ENCODE results near the gene CTSE. TPM values are rescaled to one million over a fixed set of nuclear protein-coding genes. Genes with fewer than 3 reads are reported as not detected.

The CTSE gene
- total RNA-seq, 2 donors from 2014 or later = 0.15 to 0.42 TPM

GRCh38 chr1:205983925-205984725 is 39.6 kb downstream of the CTSE start:
- no peak overlapping the region for H3K27ac ChIP-seq (ENCODE audit: low read depth, low read length)
- peak; percentile 90 for TF ChIP-seq CTCF (conservative IDR thresholded peaks at IDR 0.05)
- 46 to 52% methylated on average over 12 to 14 of the region's 14 CpGs for WGBS, 2 experiments (ENCODE audit: insufficient coverage in 1 of 2, insufficient read length in 1 of 2)

GRCh38 chr1:205981257-205981656 is 42.4 kb downstream of the CTSE start:
- Histone ChIP-seq H3K4me1 (ENCODE audit: control insufficient read depth, insufficient read depth, low read length) (peaks cover 8% of the 10 kb centered on the region), H3K27me3 (ENCODE audit: control insufficient read depth, insufficient read depth, low read length, poor library complexity, severe bottlenecking) (no peaks in the 10 kb centered on the region), H3K27ac (ENCODE audit: low read depth, low read length) (no peak overlapping the region), H3K9ac (ENCODE audit: extremely low read depth, low read length, poor library complexity, severe bottlenecking) (no peak overlapping the region), H3K4me3 (ENCODE audit: low read length) (no peak overlapping the region), H3K36me3 (ENCODE audit: control insufficient read depth, insufficient read depth, low read length) (no peaks in the 10 kb centered on the region), H3K9me3 (ENCODE audit: control insufficient read depth, low read length) (no peaks in the 10 kb centered on the region)
- H3K36me3 Mint-ChIP-seq (ENCODE audit: low read depth) = no peaks in the 10 kb centered on the region
- no peaks in the 10 kb centered on the region for H3K27me3 Mint-ChIP-seq (ENCODE audit: insufficient read depth)
- H3K9me3 Mint-ChIP-seq = peaks cover 6% of the 10 kb centered on the region
- no peak for DNase-seq
- H3K4me1 Mint-ChIP-seq = peaks cover 9% of the 10 kb centered on the region
- 100% methylated on average over 1 of the region's 1 CpG; no CpG with 5 or more reads in 1 of the 2 experiments for WGBS, 2 experiments (ENCODE audit: insufficient coverage in 1 of 2, insufficient read length in 1 of 2)
- no peak overlapping the region for H3K4me3 Mint-ChIP-seq
- no peak overlapping the region for H3K27ac Mint-ChIP-seq
- no peak for TF ChIP-seq CTCF (conservative IDR thresholded peaks at IDR 0.05)

More at GRCh38 chr1:205983925-205984725, 39.6 kb downstream of the CTSE start:
- Mint-ChIP-seq H3K36me3 (ENCODE audit: low read depth) (no peaks in the 10 kb centered on the region), H3K9me3 (peaks cover 6% of the 10 kb centered on the region), H3K27ac (no peak overlapping the region), H3K27me3 (ENCODE audit: insufficient read depth) (peaks cover 1% of the 10 kb centered on the region), H3K4me3 (no peak overlapping the region), H3K4me1 (peaks cover 3% of the 10 kb centered on the region)
- Histone ChIP-seq H3K36me3 (ENCODE audit: control insufficient read depth, insufficient read depth, low read length) (no peaks in the 10 kb centered on the region), H3K4me3 (ENCODE audit: low read length) (no peak overlapping the region), H3K9ac (ENCODE audit: extremely low read depth, low read length, poor library complexity, severe bottlenecking) (no peak overlapping the region), H3K9me3 (ENCODE audit: control insufficient read depth, low read length) (no peaks in the 10 kb centered on the region), H3K27me3 (ENCODE audit: control insufficient read depth, insufficient read depth, low read length, poor library complexity, severe bottlenecking) (no peaks in the 10 kb centered on the region), H3K4me1 (ENCODE audit: control insufficient read depth, insufficient read depth, low read length) (no peaks in the 10 kb centered on the region)
- peak; percentile 91 for DNase-seq

GRCh38 chr1:205980237-205980870 is 43.3 kb downstream of the CTSE start:
- Histone ChIP-seq H3K9me3 (ENCODE audit: control insufficient read depth, low read length) (no peaks in the 10 kb centered on the region), H3K9ac (ENCODE audit: extremely low read depth, low read length, poor library complexity, severe bottlenecking) (no peak overlapping the region), H3K4me1 (ENCODE audit: control insufficient read depth, insufficient read depth, low read length) (peaks cover 8% of the 10 kb centered on the region), H3K27me3 (ENCODE audit: control insufficient read depth, insufficient read depth, low read length, poor library complexity, severe bottlenecking) (no peaks in the 10 kb centered on the region), H3K36me3 (ENCODE audit: control insufficient read depth, insufficient read depth, low read length) (no peaks in the 10 kb centered on the region), H3K27ac (ENCODE audit: low read depth, low read length) (no peak overlapping the region), H3K4me3 (ENCODE audit: low read length) (no peak overlapping the region)
- Mint-ChIP-seq H3K4me1 (peaks cover 10% of the 10 kb centered on the region), H3K27ac (no peak overlapping the region), H3K4me3 (no peak overlapping the region), H3K9me3 (peaks cover 6% of the 10 kb centered on the region), H3K27me3 (ENCODE audit: insufficient read depth) (no peaks in the 10 kb centered on the region), H3K36me3 (ENCODE audit: low read depth) (no peaks in the 10 kb centered on the region)
- 96 to 100% methylated on average over 3 of the region's 3 CpGs for WGBS, 2 experiments (ENCODE audit: insufficient coverage in 1 of 2, insufficient read length in 1 of 2)
- TF ChIP-seq CTCF (conservative IDR thresholded peaks at IDR 0.05) = no peak
- DNase-seq = no peak
